Ovary (tissue), 9 donors: ENCODE measurements around the gene PRPSAP2. TPM values are rescaled to one million over a fixed set of nuclear protein-coding genes. Genes with fewer than 3 reads are reported as not detected.

Source experiments
- DNase-seq, 5 donors: peaks; one replicate each; pipeline ENCODE4 v3.0.0-alpha.2; 2019 to 2020
- H3K27ac ChIP-seq, 2 donors: fragments of 200-600 bp; one replicate each; pipeline versions ENCODE4 v1.5.1 to v1.8.0; 2019 to 2022
- H3K27me3 ChIP-seq: fragments of 200-600 bp; one replicate; pipeline ENCODE4 v1.8.0; 2022
- H3K36me3 ChIP-seq: fragments of 200-600 bp; sonication (generic); one replicate; pipeline ENCODE4 v1.5.1; 2019
- H3K4me1 ChIP-seq: one replicate; pipeline ENCODE4 v1.8.1; 2013; ENCODE audit warnings: mild to moderate bottlenecking, moderate library complexity; ENCODE audit not compliant: insufficient read depth
- H3K4me3 ChIP-seq: fragments of 200-600 bp; sonication (generic); one replicate; pipeline ENCODE4 v1.5.1; 2017
- H3K9me3 ChIP-seq, 2 donors: fragments of 200-600 bp in 1 of 2; sonication (generic) in 1 of 2; one replicate each; pipeline versions ENCODE4 v1.5.1 to v1.8.1; 2013 to 2019; ENCODE audit warnings: mild to moderate bottlenecking in 1 of 2, moderate library complexity in 1 of 2
- CTCF ChIP-seq, 3 donors: fragments of 450-650 bp in 2 of 3; fragments of 200-600 bp in 1 of 3; IDR thresholded peaks; one replicate each; pipeline versions ENCODE4 v1.5.1 to v1.8.0; 2016 to 2022; ENCODE audit warnings: antibody characterized with exemption in 3 of 3, mild to moderate bottlenecking in 1 of 3
- EP300 ChIP-seq: sonication (generic); formaldehyde crosslinking; IDR thresholded peaks from one replicate; pipeline ENCODE4 v1.6.1; 2017; ENCODE audit warnings: antibody characterized with exemption
- POLR2A ChIP-seq: fragments of 450-650 bp; IDR thresholded peaks from one replicate; pipeline ENCODE4 v1.6.1; 2017; ENCODE audit warnings: antibody characterized with exemption, mild to moderate bottlenecking, moderate library complexity
- WGBS, 3 donors: extraction: QIAGEN DNeasy Blood & Tissue Kit in 1 of 3; methylation state at CpG; one replicate each; pipeline versions ENCODE4 v1.1.5 to v1.1.7; 2013 to 2017; 5-methylcytosine and 5-hydroxymethylcytosine counted together
- intact Hi-C, 4 donors: fragments of 100-400 bp; cut with DNase I; formaldehyde crosslinking; loops; one replicate each; pipeline versions ENCODE4 v1.11.0 to v1.15.1; 2022 to 2023
- polyA plus RNA-seq, 2 donors: library from polyadenylated mRNA; stranded (reverse); fragments of 200-250 nt in 1 of 2; fragments of 350-450 nt in 1 of 2; fragmentation: Illumina TruSeq in 1 of 2; extraction: RNeasy Lipid Tissue Mini Kit (QIAGEN cat#74804) in 1 of 2; gene quantifications; one replicate each; pipeline ENCODE4 v1.2.3, GENCODE V29; 2013 to 2014
- total RNA-seq, 7 donors: library from RNA; depleted of rRNA in 2 of 7; stranded (reverse); fragments of >200 nt in 2 of 7; fragmentation: NEBNext Ultra II Directional in 3 of 7; extraction: Animal tissue kit (Norgen Biotek cat#: 25700) in 3 of 7; gene quantifications; one replicate each; pipeline versions ENCODE4 v1.1.0 to v1.2.4, GENCODE V29; 2016 to 2023
- donor health status: DM: no; HTN: no; CAD: no; lungs with moderate emphysema.
- donor health status: DM: no; HTN: no; CAD: no.
- donor health status: Bipolar disorder and iron deficiency.
- donor health status: DM: yes; HTN: yes; CAD: no.
- donor health status: DM: no; HTN: no; CAD: no.
- donor health status: DM: yes; HTN: yes; CAD: no.

PRPSAP2 gene
- total and polyA plus RNA-seq, 9 donors = 25.2 to 44.7 (median 35.4) TPM

- intact Hi-C loops = no loop called here
- no peak overlapping the region for H3K4me3 ChIP-seq
- H3K4me1 ChIP-seq = no peaks in the 10 kb centered on the region
- no peaks in the 10 kb centered on the region for H3K36me3 ChIP-seq
- WGBS, 3 donors = 85 to 88% (median 88%) methylated on average over 22 to 23 of the region's 23 CpGs
- H3K27me3 ChIP-seq = no peaks in the 10 kb centered on the region
- no peaks in the 10 kb centered on the region for H3K9me3 ChIP-seq
- H3K27ac ChIP-seq = no peak overlapping the region
- DNase-seq = peak in 1 of 5 donors; percentile 18
- TF ChIP-seq POLR2A (no peak), CTCF (IDR thresholded peaks at IDR 0.05) (no peak), EP300 (no peak)
Measured at GRCh38 chr17:18963126-18964017, 105.4 kb downstream of the PRPSAP2 start.

GRCh38 chr17:18964018-18964351, 106.1 kb downstream of the PRPSAP2 start:
- intact Hi-C loops = no loop called here
- H3K27ac ChIP-seq = no peak overlapping the region
- TF ChIP-seq CTCF (IDR thresholded peaks at IDR 0.05) = no peak
- TF ChIP-seq POLR2A = no peak
- no peak for TF ChIP-seq EP300
- 68 to 79% (median 74%) methylated on average over 9 of the region's 9 CpGs for WGBS, 3 donors
- DNase-seq = no peak
- no peaks in the 10 kb centered on the region for H3K36me3 ChIP-seq
- H3K27me3 ChIP-seq = no peaks in the 10 kb centered on the region
- no peak overlapping the region for H3K4me3 ChIP-seq
- no peaks in the 10 kb centered on the region for H3K9me3 ChIP-seq
- H3K4me1 ChIP-seq = no peaks in the 10 kb centered on the region

- no peak for TF ChIP-seq EP300
- no peak for TF ChIP-seq POLR2A
- no peaks in the 10 kb centered on the region for H3K27me3 ChIP-seq
- no peaks in the 10 kb centered on the region for H3K36me3 ChIP-seq
- H3K27ac ChIP-seq = no peak overlapping the region
- H3K4me1 ChIP-seq = no peaks in the 10 kb centered on the region
- intact Hi-C loops = no loop called here
- DNase-seq = no peak
- H3K4me3 ChIP-seq = no peak overlapping the region
- H3K9me3 ChIP-seq = no peaks in the 10 kb centered on the region
- 92 to 96% (median 96%) methylated on average over 9 of the region's 9 CpGs for WGBS, 3 donors
Measured at GRCh38 chr17:18964550-18964949, 106.6 kb downstream of the PRPSAP2 start.

- WGBS, 3 donors = 86 to 89% (median 86%) methylated on average over 10 to 14 of the region's 14 CpGs
- intact Hi-C loops = no loop called here
- H3K27me3 ChIP-seq = no peaks in the 10 kb centered on the region
Measured at GRCh38 chr17:18965530-18966236, 107.8 kb downstream of the PRPSAP2 start.

More at GRCh38 chr17:18965530-18966236, 107.8 kb downstream of the PRPSAP2 start:
- no peaks in the 10 kb centered on the region for H3K4me1 ChIP-seq
- TF ChIP-seq POLR2A (no peak), EP300 (no peak), CTCF (IDR thresholded peaks at IDR 0.05) (no peak)
- H3K4me3 ChIP-seq = no peak overlapping the region
- H3K36me3 ChIP-seq = no peaks in the 10 kb centered on the region
- H3K27ac ChIP-seq = no peak overlapping the region
- DNase-seq = no peak
- no peaks in the 10 kb centered on the region for H3K9me3 ChIP-seq
